K562 (cell line): ENCODE measurements around the gene GRPR. TPM values are rescaled to one million over a fixed set of nuclear protein-coding genes. Genes with fewer than 3 reads are reported as not detected.

Experiments
- ATAC-seq: fragments of 200-7000 bp; cut with Tn5 transposase; 3 replicates; pipeline ENCODE4 v1.9.1; 2020; ENCODE audit warnings: moderate library complexity
- BruUV-seq: library from RNA; stranded (reverse); fragments of 400-500 nt; replicated peaks from 2 replicates; lab custom pipeline; 2021; lab: Mats Ljungman, UMichigan
- CTCF ChIA-PET: fragments of 300-600 bp; formaldehyde crosslinking; extraction: SDS; loops from one replicate; lab custom pipeline; 2021; ENCODE audit warnings: low intra/inter-chr PET ratio; lab: Yijun Ruan, JAX
- POLR2A ChIA-PET: fragments of 300-600, 350-650 bp; sonication (Branson Sonifier 250); formaldehyde crosslinking; extraction: SDS; loops from one replicate; lab custom pipeline; 2021; ENCODE audit warnings: antibody characterized with exemption, inconsistent platforms; lab: Yijun Ruan, JAX
- DNase-seq, 4 experiments: peaks; one replicate each; pipeline versions ENCODE4 v3.0.0 to v3.0.0-alpha.2; 2011 to 2018; ENCODE audit warnings: low spot score in 3 of 4, mixed read lengths in 3 of 4; ENCODE audit errors: extremely low read depth in 1 of 4
- FAIRE-seq: peaks from 2 replicates; lab custom pipeline; 2011; peaks lifted over from hg19 to GRCh38; lab: Jason Lieb, UNC
- H2AFZ ChIP-seq: 2 replicates; pipeline ENCODE4 v1.6.0; 2011; ENCODE audit warnings: low read depth, low read length, control low read depth, inconsistent platforms
- H3K27ac ChIP-seq: fragments of 200-600 bp; 3 replicates; pipeline ENCODE4 v1.8.0; 2011; ENCODE audit warnings: low read depth, mild to moderate bottlenecking, control low read depth, inconsistent platforms, low read length, moderate library complexity, mixed read lengths; ENCODE audit errors: extremely low read depth
- H3K27me3 ChIP-seq, 2 experiments: fragments of 300-600 bp in 1 of 2; 2 replicates in 1 of 2; 3 replicates in 1 of 2; pipeline versions ENCODE4 v1.6.0 to v1.8.0; 2011; ENCODE audit warnings: inconsistent platforms in 2 of 2, low read length in 2 of 2, mild to moderate bottlenecking in 1 of 2, mixed read lengths in 1 of 2, moderate library complexity in 1 of 2; ENCODE audit not compliant: control insufficient read depth in 2 of 2, insufficient read depth in 2 of 2
- H3K36me3 ChIP-seq: fragments of 300-600 bp; 3 replicates; pipeline ENCODE4 v1.8.0; 2011; ENCODE audit warnings: mild to moderate bottlenecking, low read length, inconsistent platforms; ENCODE audit not compliant: control insufficient read depth, insufficient read depth
- H3K4me1 ChIP-seq, 2 experiments: fragments of 200-600 bp in 1 of 2; replicated peaks in 1 of 2; 2 replicates in 1 of 2; 3 replicates in 1 of 2; pipeline versions ENCODE4 v1.5.1 to v1.8.0; 2011; ENCODE audit warnings: inconsistent platforms in 2 of 2, low read length in 2 of 2, mild to moderate bottlenecking in 1 of 2, mixed read lengths in 1 of 2, moderate library complexity in 1 of 2; ENCODE audit not compliant: control insufficient read depth in 2 of 2, insufficient read depth in 2 of 2
- H3K4me2 ChIP-seq: 2 replicates; pipeline ENCODE4 v1.6.1; 2011; ENCODE audit warnings: low read length, control low read depth, inconsistent platforms, mixed read lengths; ENCODE audit not compliant: insufficient read depth
- H3K4me3 ChIP-seq: fragments of 200-600 bp; sonication (generic), shearing (Covaris generic); 2 replicates; pipeline ENCODE4 v1.5.1; 2016; ENCODE audit warnings: control low read depth, inconsistent platforms
- H3K79me2 ChIP-seq: fragments of 200-600 bp; 3 replicates; pipeline ENCODE4 v1.8.0; 2011; ENCODE audit warnings: low read length, inconsistent platforms; ENCODE audit not compliant: control insufficient read depth, insufficient read depth
- H3K9ac ChIP-seq, 2 experiments: 2 replicates each; pipeline versions ENCODE4 v1.6.0 to v1.6.1; 2011; ENCODE audit warnings: low read depth in 2 of 2, low read length in 2 of 2, control low read depth in 1 of 2, inconsistent platforms in 1 of 2, mild to moderate bottlenecking in 1 of 2, mixed read lengths in 1 of 2; ENCODE audit not compliant: insufficient read depth in 1 of 2
- H3K9me1 ChIP-seq: one replicate; pipeline ENCODE4 v1.6.0; 2011; ENCODE audit warnings: inconsistent platforms, mild to moderate bottlenecking, low read length, moderate library complexity; ENCODE audit not compliant: control insufficient read depth, insufficient read depth
- H3K9me3 ChIP-seq: replicated peaks from 2 replicates; pipeline ENCODE4 v1.5.1; 2011; ENCODE audit warnings: low read depth, low read length, inconsistent platforms; ENCODE audit not compliant: control insufficient read depth, insufficient read depth
- H4K20me1 ChIP-seq: replicated peaks from 2 replicates; pipeline ENCODE4 v1.6.1; 2011; ENCODE audit warnings: low read length, inconsistent platforms, mixed read lengths; ENCODE audit not compliant: control insufficient read depth, insufficient read depth
- BHLHE40 ChIP-seq: IDR thresholded peaks from 2 replicates; pipeline ENCODE4 v1.6.1; 2011; ENCODE audit warnings: low read length, improper control_type of control experiment
- CC2D1A ChIP-seq: fragments of 450-650 bp; IDR thresholded peaks from 2 replicates; pipeline ENCODE4 v1.6.1; 2017; ENCODE audit warnings: mild to moderate bottlenecking
- CREM ChIP-seq: IDR thresholded peaks from 2 replicates; pipeline ENCODE4 v1.6.1; 2014; ENCODE audit warnings: antibody characterized with exemption, low read depth
- DPF2 ChIP-seq: fragments of 450-650 bp; IDR thresholded peaks from 2 replicates; pipeline ENCODE4 v1.6.1; 2016
- E2F3 ChIP-seq: fragments of 250-450 bp; sonication (Bioruptor Pico); IDR thresholded peaks from 2 replicates; pipeline ENCODE4 v1.4.0; 2020; ENCODE audit warnings: mild to moderate bottlenecking
- ETS2 ChIP-seq: IDR thresholded peaks from 2 replicates; pipeline ENCODE4 v1.6.1; 2016; ENCODE audit warnings: borderline replicate concordance, missing genetic modification characterization, mild to moderate bottlenecking, moderate library complexity, missing compliant biosample characterization; ENCODE audit not compliant: poor library complexity, severe bottlenecking
- HDAC3 ChIP-seq: fragments of 450-650 bp; IDR thresholded peaks from 2 replicates; pipeline ENCODE4 v1.6.1; 2018; ENCODE audit warnings: borderline replicate concordance, mild to moderate bottlenecking, moderate library complexity; ENCODE audit not compliant: partially characterized antibody
- MAFF ChIP-seq: IDR thresholded peaks from 2 replicates; pipeline ENCODE4 v1.6.1; 2012; ENCODE audit warnings: low read length, improper control_type of control experiment
- MAFK ChIP-seq: IDR thresholded peaks from 2 replicates; pipeline ENCODE4 v1.6.1; 2011; ENCODE audit warnings: low read length, improper control_type of control experiment
- MTF1 ChIP-seq: fragments of 250-450 bp; sonication (Bioruptor Pico); IDR thresholded peaks from 2 replicates; pipeline ENCODE4 v1.9.0; 2021; ENCODE audit warnings: moderate library complexity, mild to moderate bottlenecking, inconsistent platforms, borderline replicate concordance
- NUFIP1 ChIP-seq: fragments of 450-650 bp; IDR thresholded peaks from 2 replicates; pipeline ENCODE4 v1.6.1; 2018; ENCODE audit not compliant: partially characterized antibody
- PCBP2 ChIP-seq: fragments of 200-400 bp; formaldehyde crosslinking; IDR thresholded peaks from 2 replicates; pipeline ENCODE4 v1.6.1; 2018; ENCODE audit warnings: low read length, low read depth, mild to moderate bottlenecking, moderate library complexity; ENCODE audit not compliant: poor library complexity, severe bottlenecking
- PTTG1 ChIP-seq: fragments of 450-650 bp; IDR thresholded peaks from 2 replicates; pipeline ENCODE4 v1.6.1; 2016; ENCODE audit warnings: low read depth, mild to moderate bottlenecking, missing genetic modification characterization, missing compliant biosample characterization
- TCF3 ChIP-seq: sonication (generic); formaldehyde crosslinking; IDR thresholded peaks from 2 replicates; pipeline ENCODE4 v1.4.0; 2020; ENCODE audit warnings: mild to moderate bottlenecking, missing genetic modification reagents
- TCF7L2 ChIP-seq: fragments of 150-350 bp; IDR thresholded peaks from 2 replicates; pipeline ENCODE4 v1.6.1; 2016; ENCODE audit warnings: low read depth, mild to moderate bottlenecking, low read length, moderate library complexity
- TRIM28 ChIP-seq: fragments of 450-650 bp; IDR thresholded peaks from 2 replicates; pipeline ENCODE4 v1.6.1; 2017
- YBX1 ChIP-seq: fragments of 450-650 bp; IDR thresholded peaks from 2 replicates; pipeline ENCODE4 v1.7.1; 2016; ENCODE audit warnings: mild to moderate bottlenecking
- ZBTB26 ChIP-seq: fragments of 450-650 bp; formaldehyde crosslinking; IDR thresholded peaks from 2 replicates; pipeline ENCODE4 v1.4.0; 2022; ENCODE audit warnings: missing genetic modification characterization
- WGBS: fragments of 100-300 bp; shearing (Covaris generic); methylation state at CpG from one replicate; pipeline ENCODE4 v1.1.6; 2016; ENCODE audit warnings: low coverage, mixed read lengths; ENCODE audit not compliant: insufficient coverage; ENCODE audit errors: missing lambda C conversion rate; 5-methylcytosine and 5-hydroxymethylcytosine counted together
- in situ Hi-C: fragments of 300-500 bp; cut with MboI; formaldehyde crosslinking; loops from 4 replicates; pipeline ENCODE4 v1.15.0; 2018; ENCODE audit warnings: inconsistent platforms, mixed read lengths
- intact Hi-C: fragments of 100-400 bp; cut with micrococcal nuclease; formaldehyde crosslinking; loops from 2 replicates; pipeline ENCODE4 v1.14.2; 2022
- polyA plus RNA-seq, 8 experiments: library from polyadenylated mRNA; depleted of rRNA in 4 of 8; stranded (reverse) in 5 of 8; unstranded in 3 of 8; fragments of >200 nt; fragmentation: Nextera tagmentation in 2 of 8; fragmentation: Illumina TruSeq in 1 of 8; extraction: Ambion mirVana in 2 of 8; extraction: Trizol in 1 of 8; gene quantifications; 2 replicates each; pipeline versions ENCODE4 v1.2.1 to v1.2.3, GENCODE V29; 2011 to 2014; ENCODE audit warnings: inconsistent platforms in 1 of 8, missing spikeins in 1 of 8
- total RNA-seq, 7 experiments: library from RNA; depleted of rRNA in 6 of 7; stranded (reverse); fragments of >200 nt in 6 of 7; fragmentation: Illumina TruSeq in 2 of 7; extraction: Trizol in 2 of 7; gene quantifications; 2 replicates each; pipeline versions ENCODE4 v1.2.1 to v1.2.3, GENCODE V29; 2011 to 2021; ENCODE audit warnings: low replicate concordance in 1 of 7
- TF ChIP-seq, protein P1 (sequence below): IDR thresholded peaks from 2 replicates; pipeline ENCODE4 v1.6.1; 2011; ENCODE audit not compliant: insufficient read length; ENCODE audit errors: extremely low read depth
- TF ChIP-seq, protein P2 (sequence below), 3 experiments: fragments of 200-800 bp in 1 of 3; sonication (Bioruptor generic) in 1 of 3; sonication (generic) in 1 of 3; formaldehyde crosslinking in 1 of 3; IDR thresholded peaks; 2 replicates each; pipeline versions ENCODE4 v1.6.1 to v1.8.0; 2016 to 2022; ENCODE audit warnings: mild to moderate bottlenecking in 2 of 3, missing compliant biosample characterization in 2 of 3, missing genetic modification characterization in 2 of 3, missing genetic modification reagents in 1 of 3

GRPR gene
- total and polyA plus RNA-seq, 9 of the 15 experiments (the other 6 are each of a cell fraction or from before 2014, with no cell fraction given): 0.06 to 0.11 TPM; not detected in 7

DNA sequence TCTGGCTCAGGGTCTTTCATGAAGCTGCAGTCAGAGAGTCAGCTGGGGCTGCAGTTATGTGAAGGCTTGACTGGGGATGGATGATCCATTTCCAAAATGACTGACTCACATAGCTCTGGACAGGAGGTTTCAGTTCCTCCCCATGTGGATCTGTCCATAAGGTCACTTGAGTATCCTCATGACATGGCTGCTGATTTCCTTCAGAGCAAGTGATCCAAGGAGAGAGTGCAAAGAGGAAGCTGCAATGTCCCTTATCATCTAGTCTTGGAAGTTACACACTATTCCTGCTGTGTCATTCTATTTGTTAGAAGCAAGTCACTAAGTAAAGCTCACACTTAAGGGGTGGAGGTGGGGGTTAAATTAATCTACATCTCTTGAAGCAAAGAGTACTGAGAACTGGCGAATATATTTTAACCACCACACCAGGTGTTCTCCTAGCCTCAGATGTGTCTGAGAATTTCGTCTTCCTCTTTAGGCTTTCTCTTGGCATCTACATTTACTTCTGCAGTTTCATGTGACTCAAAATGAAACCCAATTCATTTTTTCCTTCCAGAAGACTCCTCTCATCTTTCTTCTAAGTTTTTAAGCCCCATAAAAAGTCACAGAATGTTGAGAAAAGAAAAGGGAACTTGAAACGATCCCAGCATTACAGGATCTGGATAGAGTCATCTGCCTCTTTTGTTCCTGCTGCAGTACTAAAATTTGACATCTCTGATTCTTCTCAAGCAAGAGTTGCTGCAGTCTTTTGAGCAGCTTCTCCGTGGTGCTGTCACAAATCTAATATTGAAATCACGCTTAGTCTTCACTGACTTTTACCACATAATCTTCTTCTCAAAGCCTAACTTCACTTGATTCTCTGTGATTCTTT lies 3.8 kb upstream of the GRPR start:
- WGBS: 3% methylated on average over 5 of the region's 5 CpGs
- no peaks in the 10 kb centered on the region for H3K27me3 ChIP-seq
- peaks cover 1% of the 10 kb centered on the region; the same call in 1 of the 2 replicates for H3K9me3 ChIP-seq
- H3K79me2 ChIP-seq: no peaks in the 10 kb centered on the region
- DNase-seq (peak in 1 of 4 experiments; percentile 18), ATAC-seq (peak; percentile 54; the same call in 2 of the 3 replicates), FAIRE-seq (peak; percentile 37)
- H3K27ac ChIP-seq: peak overlapping the region; percentile 43; the same call in 2 of the 3 replicates
- no peaks in the 10 kb centered on the region for H3K9me1 ChIP-seq
- no peak overlapping the region for H3K4me2 ChIP-seq
- no TSS peak for BruUV-seq
- H3K4me3 ChIP-seq: no peak overlapping the region
- intact Hi-C loops: loop anchor here (5.0 kb wide), 1 partner anchor 318 kb away; no protein-coding TSS in a partner anchor
- CTCF ChIA-PET: no interaction called here
- H3K9ac ChIP-seq: no peak overlapping the region
- in situ Hi-C loops: no loop called here
- H3K36me3 ChIP-seq: no peaks in the 10 kb centered on the region
- peak overlapping the region; percentile 32; the same call in 1 of the 2 replicates for H2AFZ ChIP-seq
- no peaks in the 10 kb centered on the region for H4K20me1 ChIP-seq
- peaks cover 0 to 12% of the 10 kb centered on the region in 2 experiments; a peak in 2 of 5 replicates for H3K4me1 ChIP-seq
- POLR2A ChIA-PET: no interaction called here
- TF ChIP-seq TCF3 (CRISPR knock-in tag) (no peak), MAFF (peak; percentile 74; the same call in 1 of the 2 replicates), DPF2 (0 out of 2 replicates have a peak, but pooled peaks have one; percentile 15), PTTG1 (no peak), CREM (no peak), MTF1 (CRISPR knock-in tag) (no peak), PCBP2 (no peak), YBX1 (no peak), NUFIP1 (no peak), MAFK (peak; percentile 55; the same call in 1 of the 2 replicates), E2F3 (no peak), HDAC3 (no peak), TCF7L2 (no peak), TRIM28 (no peak), CC2D1A (no peak), BHLHE40 (no peak), ZBTB26 (CRISPR knock-in tag) (no peak), ETS2 (tag) (no peak)
- TF ChIP-seq, protein P1, sequence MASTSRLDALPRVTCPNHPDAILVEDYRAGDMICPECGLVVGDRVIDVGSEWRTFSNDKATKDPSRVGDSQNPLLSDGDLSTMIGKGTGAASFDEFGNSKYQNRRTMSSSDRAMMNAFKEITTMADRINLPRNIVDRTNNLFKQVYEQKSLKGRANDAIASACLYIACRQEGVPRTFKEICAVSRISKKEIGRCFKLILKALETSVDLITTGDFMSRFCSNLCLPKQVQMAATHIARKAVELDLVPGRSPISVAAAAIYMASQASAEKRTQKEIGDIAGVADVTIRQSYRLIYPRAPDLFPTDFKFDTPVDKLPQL: no peak
- TF ChIP-seq, protein P2, sequence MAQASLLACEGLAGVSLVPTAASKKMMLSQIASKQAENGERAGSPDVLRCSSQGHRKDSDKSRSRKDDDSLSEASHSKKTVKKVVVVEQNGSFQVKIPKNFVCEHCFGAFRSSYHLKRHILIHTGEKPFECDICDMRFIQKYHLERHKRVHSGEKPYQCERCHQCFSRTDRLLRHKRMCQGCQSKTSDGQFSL (CRISPR knock-in tag; IDR thresholded peaks at IDR 0.05): no peak
- TF ChIP-seq, protein P2 (tag; IDR thresholded peaks at IDR 0.05): no peak
